Activated gamma-delta T cell (primary cell): ENCODE results near the gene MTRFR.
"Not testable (repeated sequence)": the region's sequence is repeated elsewhere in the genome, so short reads cannot be mapped to it uniquely, and the experiment has no call there.

Experiments used
- DNase-seq: peaks from one replicate; lab custom pipeline; 2025; lab: John Stamatoyannopoulos, UW

The MTRFR gene

DNA sequence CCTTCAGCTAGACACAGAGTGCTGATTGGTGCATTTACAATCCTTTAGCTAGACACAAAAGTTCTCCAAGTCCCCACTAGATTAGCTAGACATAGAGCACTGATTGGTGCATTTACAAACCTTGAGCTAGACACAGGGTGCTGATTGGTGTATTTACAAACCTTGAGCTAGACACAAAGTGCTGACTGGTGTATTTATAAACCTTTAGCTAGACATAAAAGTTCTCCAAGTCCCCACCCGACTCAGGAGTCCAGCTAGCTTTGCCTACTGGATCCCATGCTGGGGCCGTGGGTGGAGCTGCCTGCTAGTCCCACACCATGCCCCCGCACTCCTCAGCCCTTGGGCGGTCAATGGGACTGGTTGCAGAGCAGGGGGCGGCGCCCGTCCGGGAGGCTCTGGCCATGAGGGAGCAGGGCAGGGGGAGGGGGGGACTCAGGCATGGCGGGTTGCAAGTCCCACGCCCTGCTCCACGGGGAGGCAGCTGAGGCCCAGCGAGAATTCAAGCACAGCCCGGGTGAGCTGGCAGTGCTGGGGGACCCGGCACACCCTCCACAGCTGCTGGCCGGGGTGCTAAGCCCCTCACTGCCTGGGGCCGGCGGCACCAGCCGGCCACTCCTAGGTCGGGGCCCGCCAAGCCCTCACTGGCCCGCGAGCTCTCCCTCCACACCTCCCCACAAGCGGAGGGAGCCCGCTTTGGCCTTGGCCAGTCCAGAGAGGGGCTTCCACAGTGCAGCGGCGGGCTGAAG, 15.9 kb downstream of the MTRFR start:
- DNase-seq, result not testable (repeated sequence)

DNA sequence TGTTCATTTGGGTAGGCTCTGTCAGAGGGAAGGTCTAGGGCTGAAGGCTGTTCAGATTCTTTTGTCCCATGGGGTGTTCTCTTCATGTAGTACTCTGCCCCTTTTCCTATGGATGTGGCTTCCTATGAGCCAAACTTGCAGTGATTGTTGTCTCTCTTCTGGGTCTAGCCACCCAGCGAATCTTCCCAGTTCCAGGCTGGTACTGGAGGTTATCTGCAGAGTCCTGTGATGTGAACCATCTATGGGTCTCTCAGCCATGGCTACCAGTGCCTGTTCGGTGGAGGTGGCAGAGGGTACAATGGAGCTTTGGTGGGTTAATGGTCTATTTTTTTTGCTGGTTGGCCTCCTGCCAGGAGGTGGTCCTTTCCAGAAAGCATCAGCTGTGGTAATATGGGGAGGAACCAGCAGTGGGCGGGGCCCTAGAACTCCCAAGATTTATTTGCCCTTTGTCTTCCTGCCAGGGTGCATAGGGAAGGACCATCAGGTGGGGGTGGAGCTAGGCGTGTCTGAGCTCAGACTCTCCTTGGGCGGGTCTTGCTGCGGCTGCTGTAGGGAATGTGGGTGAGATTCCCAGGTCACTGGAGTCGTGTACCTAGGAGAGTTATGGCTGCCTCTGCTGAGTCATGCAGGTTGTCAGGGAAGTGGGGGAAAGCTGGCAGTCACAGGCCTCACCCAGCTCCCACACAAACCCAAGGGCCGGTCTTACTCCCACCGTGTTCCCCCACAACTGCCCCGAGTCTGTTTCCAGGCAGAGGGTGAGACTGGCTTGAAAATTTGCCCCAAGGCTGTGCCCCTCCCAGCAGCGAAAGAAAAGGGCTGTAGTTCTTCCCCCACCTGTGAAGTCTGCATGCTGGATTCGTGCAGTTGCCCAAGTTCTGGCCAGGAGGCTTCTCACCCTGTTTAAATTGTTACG, 17.5 kb downstream of the MTRFR start:
- no peak for DNase-seq

DNA sequence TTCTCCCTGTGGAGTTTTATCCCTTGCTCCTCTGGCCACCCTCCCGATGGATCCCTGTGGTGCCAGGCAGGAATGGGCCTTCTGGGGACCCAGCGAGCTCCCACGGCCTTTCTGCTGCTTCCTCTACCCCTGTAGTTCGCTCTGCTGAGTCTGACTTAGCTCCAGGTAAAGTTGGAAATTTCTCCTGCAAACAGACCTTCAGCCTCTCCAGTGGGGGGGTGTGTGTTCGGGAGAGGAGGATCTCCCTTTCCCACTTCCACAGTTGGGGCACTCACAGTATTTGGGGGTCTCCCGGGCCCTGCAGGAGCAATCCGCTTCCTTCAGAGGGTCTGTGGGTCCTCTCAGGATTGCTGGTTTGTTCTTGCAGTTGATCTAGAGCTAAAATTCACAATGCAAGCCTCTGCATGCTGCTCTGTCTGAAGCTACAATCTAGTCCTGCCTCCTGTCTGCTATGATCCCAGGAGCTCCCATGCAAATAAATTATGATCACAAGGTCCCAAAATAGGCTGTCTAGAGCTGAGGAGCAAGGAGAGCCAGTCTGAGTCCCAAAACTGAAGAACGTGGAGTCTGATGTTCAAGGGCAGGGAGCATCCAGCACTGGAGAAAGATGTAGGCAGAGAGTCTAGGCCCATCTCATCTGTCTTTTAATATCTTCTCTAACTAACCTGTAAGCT, 18.3 kb downstream of the MTRFR start:
- DNase-seq, result no peak

DNA sequence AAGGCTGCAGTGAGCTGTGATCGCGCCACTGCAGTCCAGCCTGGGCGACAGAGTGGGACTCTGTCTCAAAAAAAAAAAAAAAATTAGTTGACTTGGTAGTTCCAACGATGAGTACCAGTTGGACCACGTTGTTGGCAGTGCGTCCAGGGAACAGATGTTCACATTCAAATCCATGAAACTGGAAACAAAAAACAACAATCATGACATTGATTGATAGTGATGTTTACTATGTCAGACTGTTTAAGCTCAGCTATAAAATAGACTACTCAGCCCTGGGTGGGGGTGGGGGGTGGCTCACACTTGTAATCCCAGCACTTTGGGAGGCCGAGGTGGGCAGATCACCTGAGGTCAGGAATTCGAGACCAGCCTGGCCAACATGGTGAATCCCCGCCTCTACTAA, 19.1 kb downstream of the MTRFR start:
- not testable (repeated sequence) for DNase-seq

DNA sequence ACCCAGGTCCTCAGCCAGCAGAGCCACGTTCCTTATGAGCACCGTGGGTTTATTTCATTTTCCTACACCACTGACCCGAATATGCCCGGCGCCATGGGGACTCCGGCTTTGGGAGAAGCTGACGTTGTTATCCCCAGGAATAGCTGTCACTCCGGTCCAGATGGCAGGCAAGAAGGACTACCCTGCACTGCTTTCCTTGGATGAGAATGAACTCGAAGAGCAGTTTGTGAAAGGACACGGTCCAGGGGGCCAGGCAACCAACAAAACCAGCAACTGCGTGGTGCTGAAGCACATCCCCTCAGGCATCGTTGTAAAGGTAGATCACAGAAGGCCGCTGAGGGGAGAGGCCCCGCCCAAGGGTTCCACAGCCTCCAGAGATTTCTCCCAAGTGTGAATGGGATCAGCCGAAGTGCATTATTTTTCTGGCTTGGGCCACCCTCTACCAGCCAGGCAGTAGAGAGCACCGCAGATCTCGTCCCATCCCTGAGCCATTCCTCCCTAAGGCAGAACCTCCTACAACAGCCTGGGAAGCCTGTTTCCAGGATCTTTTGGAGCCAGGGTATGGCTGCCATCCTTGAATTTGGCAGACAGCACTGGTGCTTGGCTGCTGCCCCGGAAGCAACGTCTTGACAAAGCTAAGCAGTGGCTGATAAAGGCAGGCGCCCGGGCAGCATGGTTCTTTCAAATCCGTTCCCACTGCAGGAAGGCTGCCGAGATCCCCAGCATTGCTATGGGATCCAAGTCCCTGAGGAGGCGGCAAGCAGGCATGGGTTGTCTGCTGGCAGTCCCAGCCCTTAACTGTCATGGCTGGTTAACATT, 20.6 kb downstream of the MTRFR start:
- DNase-seq, result no peak

DNA sequence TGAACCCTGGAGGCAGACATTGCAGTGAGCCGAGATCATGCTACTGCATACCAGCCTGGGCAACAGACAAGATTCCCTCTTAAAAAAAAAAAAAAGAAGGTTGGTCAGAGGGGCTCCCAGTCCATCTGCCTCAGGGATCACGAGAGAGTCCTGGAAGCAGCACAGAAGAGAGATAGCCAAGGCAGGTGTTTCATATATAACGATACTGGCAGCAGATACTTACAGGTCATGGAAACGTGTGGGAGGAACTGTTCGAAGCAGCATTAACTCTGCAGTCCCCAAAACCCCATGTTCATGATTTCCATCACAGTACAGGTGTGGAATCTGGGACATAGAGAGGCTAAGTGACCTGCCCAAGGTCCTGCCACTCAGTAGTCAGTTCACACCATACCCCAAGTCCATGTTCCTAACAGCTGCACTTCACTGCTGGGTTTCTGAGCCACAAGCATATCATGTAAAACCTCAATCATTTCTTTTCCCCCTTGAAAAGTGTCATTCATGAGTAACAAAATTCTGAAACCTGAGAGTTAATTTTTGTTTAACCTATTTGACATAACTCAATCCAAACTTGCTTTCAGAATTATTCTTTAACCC, 21.7 kb downstream of the MTRFR start:
- DNase-seq, result no peak

DNA sequence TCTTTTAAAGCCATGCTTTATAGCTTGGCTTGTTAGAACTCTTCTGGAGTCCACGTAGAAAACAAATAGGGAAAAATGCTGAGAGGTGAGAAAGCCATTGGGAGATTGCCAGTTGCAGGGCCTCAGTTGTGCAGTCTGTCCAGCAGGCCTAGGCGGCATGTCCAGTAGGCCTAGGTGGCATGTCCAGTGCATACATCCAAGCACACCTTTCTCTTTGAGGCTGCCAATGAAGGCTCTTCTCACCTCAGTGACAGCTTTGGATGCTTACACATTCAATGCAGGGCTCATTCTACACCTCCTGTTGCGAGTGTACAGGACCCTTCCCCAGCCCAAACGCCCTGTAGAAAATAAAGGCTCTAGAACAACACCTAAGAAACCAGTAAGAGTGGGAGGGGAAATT, 25.4 kb downstream of the MTRFR start:
- DNase-seq, result no peak

DNA sequence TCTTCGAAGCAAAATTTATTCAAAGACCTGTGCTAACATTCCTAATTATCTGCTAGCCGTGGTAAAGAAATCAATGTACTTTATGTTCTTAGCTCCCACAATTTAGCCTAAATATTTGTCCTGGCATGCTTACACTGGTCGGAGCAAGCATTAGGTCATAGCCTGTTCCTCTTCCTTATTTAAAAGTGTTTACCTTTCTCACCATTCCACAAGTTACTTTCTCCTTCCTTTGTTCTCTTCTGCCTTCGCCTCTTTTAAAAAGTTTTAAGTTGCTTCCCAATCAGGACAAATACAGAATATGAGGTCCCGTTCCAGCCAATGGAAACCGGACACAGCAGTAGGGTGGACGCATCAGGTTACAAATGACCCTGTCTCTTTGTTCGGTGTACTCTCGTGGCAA, 26.8 kb downstream of the MTRFR start:
- no peak for DNase-seq

DNA sequence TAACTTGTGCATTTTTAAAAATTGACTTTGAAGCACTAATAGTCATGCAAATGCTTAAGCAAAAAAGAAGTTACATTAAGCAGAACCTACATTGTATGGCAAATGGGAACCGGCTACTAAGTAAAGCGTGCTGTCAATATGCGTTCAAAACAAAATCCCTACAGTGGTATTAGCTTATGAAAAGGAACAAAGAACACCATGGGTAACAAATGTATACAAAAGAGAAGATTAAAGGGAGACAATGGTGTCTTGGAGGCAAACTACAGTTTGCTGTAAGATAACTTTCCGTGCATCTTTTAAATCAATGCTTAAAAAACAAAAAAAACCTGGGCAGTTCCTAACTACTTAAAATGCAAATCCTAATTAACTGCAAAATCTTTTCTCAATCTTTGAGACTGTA, 28.0 kb downstream of the MTRFR start:
- no peak for DNase-seq

DNA sequence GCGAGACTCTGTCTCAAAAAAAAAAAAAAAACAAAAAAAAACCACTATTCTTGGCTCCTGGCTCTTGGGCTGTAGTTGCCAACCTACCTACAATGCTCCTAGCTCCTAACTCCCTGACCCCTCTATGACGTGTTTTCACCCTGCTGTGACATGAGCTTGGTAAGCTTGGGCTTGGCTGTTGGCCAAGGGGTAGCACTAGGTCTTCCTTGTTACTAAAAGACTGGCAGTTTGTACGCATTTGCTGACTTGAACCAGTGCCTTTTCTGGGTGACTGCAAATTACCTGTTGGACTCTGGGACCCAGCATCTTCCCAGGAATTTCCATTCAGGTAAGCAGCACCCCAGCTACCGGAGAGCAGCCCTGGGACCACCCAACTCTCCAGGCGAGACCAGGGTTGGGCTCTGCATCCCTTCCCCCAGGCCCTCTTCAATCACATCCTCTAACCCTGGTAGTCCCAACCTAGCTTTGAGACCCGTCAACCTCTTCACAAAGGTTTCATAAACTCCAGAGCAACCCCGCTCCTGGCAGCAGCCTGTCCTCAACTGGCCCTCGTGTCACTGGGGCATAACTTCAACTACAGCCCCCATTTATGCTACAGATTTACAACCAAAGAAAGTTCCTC, 30.1 kb downstream of the MTRFR start:
- no peak for DNase-seq

DNA sequence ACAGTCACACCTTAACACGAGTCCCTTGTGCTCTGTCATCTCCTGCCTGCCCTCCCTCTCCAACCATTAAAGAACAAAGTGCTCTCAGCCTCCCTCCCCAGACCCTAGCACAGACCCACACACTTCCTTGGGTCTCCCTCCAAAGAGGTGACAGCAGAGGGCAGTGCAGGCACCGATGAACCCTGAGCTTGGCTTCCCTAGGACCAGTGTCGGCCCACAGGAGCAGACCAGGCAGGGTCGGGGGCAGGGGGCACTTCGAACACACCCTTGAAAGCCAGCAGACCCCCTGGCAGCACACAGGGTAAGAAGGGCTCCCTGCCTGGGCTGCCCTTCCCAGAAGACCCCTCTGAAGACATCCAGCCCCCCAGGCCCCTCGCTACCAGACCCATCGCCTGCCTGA, 31.4 kb downstream of the MTRFR start:
- DNase-seq, result no peak

DNA sequence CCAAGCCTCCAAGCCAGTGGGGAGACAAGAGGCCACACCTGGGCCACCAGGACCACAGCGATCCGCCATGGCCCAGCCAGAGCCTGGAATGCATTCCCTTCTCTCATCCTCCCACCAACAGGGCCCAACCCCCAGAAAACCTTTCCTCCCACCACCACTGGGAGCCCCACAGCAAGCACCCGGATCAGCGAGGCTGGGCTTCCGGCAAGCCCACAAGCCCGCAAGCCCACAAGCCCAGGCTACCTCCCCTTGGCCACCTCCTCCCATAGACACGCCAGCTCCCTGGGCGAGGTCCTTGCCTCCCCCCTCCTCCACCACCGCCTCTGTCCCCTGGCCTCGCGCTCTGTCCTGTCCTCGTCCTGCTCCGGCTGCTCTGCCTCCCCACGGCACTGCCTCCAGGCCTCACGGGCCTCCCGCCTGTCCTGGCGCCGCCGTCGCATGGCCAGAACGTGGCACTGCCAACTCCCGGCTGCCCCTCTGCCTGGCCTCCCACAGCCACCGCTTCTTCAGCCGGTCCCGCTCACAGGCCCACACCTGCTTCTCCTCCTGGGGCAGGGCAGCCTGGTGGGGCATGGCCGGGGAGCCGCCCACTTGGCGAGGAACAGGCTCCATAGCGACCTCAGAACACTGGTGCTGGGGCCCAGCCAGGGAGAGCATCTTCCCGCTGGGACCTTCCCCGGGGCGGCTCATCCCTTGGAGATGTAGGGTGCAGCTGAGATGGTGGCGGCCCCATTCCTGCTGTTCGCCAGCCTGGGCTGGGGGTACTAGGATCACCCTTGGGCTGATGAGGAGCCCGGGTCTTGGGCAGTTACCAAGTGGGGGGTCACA, 32.8 kb downstream of the MTRFR start:
- no peak for DNase-seq

DNA sequence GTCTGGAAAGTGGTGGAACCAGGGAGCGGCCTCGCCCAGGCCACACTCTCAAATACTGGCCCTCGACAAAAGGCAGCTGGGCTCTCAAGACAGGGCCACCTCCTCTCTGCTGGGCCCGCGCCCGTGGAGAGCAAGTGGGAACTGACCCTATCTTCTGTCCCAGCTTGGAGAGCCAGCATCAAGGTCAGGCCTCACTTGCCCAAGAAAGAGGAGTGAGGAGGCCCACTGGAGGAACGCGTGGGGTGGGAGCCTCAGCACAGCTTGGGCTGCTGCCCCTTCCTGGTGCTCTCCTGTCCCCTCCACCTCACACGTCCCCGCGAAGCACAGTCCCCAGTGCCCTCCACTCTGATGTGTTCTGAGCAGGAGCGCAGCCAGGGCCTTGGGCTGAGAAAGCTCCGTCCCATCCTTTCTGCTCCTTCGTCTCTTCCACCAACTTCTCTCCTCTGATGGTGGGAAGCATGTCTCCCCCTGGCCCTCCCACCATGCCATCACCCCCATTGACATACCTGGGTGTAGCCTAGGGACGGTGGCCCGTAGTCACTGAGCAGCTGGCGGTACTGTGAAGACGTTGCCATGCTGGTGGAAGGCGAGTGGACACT, 33.5 kb downstream of the MTRFR start:
- DNase-seq, result no peak

DNA sequence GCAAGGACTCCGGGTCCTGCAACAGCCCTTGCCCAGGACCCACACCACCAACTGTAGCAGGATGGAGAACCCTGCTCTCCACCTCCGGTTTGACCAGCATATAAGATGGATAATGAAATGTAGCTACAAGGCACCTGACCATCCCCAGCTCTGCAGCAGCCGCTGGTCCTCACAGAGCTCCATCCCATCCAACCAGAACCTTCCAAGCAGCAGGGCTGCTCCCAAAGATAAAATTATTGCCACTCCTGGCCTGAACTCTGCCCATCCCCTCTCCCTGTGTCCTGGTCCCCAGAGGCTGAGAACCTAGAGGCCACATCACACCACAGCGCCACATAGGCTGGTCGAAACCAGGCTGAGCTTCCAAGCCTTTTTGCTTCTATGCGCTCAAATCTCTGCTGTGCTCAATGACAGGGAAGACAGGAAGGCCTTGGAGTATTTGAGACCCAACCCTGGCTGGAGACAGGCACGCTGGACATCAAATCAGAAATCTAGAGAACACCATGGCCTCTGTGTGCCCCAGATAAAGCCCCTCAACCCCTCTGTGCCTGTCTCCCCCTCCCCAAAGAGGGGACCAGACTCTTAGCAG, 34.2 kb downstream of the MTRFR start:
- no peak for DNase-seq

DNA sequence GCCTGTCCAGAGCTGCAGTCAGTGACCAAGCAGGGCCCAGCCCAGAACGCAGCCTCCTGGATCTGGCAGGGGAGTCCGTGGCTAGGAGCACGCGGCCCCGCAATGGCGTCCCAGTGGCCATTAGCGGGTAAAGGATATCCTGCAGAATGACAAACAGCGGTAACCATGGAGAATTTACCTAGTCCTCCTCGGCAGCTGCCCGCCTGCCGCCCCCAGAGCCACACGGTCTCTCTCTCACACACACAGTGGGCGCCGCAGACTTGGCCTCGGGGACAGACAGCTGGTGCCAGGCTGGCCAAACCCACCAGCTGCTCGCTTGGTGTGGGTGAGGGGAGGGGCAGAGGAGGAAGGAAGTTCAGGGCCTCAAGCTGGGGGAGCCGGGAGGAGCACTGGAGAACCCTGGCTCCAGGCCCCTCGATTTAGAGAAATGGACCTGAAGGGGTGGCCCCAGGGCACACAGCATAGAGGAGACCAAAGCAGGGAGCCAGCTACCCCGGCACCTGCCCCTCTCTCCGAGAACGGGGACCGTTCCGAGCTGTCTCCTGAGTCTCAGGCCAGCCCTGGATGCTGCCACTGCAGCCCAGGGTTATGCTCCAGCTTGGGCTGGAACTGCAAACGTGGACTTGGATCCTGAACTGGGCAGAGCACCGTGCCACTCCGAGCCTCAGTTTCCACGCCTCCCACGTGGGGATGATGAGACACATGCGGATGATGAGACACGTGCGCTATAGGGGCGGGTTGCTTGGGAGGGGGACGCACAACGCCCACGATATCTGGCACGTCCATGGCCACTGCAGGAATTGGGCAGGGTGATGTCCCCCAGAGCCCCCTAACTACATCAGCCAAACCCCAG, 35.0 kb downstream of the MTRFR start:
- no peak for DNase-seq

DNA sequence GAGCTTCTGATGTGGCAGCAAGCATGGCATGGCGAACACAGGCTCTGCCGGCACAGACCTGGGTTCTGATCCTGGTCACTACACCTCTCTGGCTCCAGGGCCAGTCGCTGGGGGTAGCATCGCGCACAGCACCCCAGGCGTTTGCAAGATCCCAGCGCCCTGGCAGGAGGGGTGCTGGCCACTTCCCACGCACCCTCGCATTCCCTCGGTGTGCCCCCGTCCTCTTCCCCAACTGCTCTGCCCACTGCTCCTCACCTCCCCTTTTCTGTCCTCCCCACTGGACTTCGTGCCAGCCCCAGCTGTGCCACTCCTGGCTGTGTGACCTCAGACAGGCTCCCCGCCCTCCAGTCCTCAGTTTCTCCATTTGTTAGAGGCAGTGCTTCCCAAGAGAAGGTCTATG, 35.6 kb downstream of the MTRFR start:
- DNase-seq, result no peak

DNA sequence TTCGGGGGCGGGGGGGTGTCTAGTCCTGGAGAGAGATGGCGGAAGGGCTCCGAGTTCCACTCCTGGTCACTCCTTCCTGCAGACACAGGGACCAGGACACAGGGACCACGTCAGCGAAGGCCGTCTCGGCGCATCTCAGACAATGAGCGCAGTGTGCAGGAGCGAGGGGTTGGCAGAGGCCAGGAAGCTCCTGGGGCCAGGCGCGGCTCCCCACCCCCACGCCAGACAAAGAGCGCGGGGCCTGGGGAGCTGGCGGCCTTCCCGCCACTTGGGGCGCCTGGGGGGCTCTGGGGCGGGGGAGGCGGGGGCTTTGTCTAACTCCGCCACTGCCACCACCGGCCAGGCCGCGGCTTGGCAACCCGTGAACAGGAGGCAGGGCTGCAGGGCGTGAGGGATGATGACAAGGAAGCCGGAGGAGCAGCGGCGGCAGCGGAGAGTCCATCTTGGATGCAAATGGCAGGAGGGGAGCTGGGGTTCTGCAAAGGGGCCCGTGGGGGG, 36.2 kb downstream of the MTRFR start:
- peak; percentile 24 for DNase-seq

DNA sequence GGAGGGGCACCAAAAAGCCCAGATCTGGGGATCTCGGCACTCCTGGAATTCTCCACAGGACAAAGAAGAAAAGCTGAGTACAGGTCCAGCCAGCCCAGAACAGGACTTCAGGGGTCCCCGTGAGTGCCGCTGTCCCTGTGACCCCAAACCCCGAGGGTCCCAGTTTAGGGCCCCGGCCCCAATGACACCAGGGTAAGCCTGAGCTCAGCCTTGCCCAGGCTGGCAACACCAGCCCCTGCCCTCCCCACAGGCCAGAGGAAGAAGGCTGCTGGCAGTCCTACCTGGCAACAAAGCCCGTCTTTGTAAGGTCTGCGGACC, 36.6 kb downstream of the MTRFR start:
- no peak for DNase-seq
